Melanocyte of skin (primary cell): ENCODE measurements around the gene SYNM. TPM values are rescaled to one million over a fixed set of nuclear protein-coding genes. Genes with fewer than 3 reads are reported as not detected.

ENCODE experiments used
- total RNA-seq, 2 donors: library from RNA; depleted of rRNA; stranded (reverse); fragments of >200 nt; gene quantifications; 2 replicates each; pipeline ENCODE4 v1.2.3, GENCODE V29; 2012

Gene SYNM, protein sequence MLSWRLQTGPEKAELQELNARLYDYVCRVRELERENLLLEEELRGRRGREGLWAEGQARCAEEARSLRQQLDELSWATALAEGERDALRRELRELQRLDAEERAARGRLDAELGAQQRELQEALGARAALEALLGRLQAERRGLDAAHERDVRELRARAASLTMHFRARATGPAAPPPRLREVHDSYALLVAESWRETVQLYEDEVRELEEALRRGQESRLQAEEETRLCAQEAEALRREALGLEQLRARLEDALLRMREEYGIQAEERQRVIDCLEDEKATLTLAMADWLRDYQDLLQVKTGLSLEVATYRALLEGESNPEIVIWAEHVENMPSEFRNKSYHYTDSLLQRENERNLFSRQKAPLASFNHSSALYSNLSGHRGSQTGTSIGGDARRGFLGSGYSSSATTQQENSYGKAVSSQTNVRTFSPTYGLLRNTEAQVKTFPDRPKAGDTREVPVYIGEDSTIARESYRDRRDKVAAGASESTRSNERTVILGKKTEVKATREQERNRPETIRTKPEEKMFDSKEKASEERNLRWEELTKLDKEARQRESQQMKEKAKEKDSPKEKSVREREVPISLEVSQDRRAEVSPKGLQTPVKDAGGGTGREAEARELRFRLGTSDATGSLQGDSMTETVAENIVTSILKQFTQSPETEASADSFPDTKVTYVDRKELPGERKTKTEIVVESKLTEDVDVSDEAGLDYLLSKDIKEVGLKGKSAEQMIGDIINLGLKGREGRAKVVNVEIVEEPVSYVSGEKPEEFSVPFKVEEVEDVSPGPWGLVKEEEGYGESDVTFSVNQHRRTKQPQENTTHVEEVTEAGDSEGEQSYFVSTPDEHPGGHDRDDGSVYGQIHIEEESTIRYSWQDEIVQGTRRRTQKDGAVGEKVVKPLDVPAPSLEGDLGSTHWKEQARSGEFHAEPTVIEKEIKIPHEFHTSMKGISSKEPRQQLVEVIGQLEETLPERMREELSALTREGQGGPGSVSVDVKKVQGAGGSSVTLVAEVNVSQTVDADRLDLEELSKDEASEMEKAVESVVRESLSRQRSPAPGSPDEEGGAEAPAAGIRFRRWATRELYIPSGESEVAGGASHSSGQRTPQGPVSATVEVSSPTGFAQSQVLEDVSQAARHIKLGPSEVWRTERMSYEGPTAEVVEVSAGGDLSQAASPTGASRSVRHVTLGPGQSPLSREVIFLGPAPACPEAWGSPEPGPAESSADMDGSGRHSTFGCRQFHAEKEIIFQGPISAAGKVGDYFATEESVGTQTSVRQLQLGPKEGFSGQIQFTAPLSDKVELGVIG (N-terminal part only)
- 1 to 10 TPM; 3.0 to 3.4 TPM for total RNA-seq

DNA sequence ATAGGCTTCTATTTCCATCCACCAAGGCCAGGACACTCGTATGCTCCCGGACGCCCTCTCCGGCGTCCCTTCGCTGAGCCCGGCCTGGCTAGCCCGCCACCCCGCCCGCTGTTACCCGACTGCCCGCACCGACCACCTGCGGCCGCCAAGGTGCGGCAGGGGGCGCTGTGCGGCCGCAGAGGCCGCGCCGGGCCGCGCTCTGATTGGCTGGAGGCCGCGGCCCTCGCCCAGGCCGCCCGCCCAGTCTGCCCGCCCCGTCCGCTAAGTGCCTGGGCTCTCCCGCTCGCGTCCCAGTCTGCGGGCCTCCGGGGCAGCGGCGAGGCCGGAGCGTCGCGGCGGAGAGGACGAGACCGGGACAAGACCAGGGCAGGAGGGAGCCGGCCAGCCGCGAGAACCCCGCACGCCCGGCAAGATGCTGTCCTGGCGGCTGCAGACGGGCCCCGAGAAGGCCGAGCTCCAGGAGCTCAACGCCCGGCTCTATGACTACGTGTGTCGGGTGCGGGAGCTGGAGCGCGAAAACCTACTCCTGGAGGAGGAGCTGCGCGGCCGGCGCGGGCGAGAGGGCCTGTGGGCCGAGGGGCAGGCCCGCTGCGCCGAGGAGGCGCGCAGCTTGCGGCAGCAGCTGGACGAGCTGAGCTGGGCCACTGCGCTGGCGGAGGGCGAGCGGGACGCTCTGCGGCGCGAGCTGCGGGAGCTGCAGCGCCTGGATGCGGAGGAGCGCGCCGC is at the start of gene SYNM:
Gene SYNM (plus strand): TSS at position 293 of the 726 bp plus-strand sequence. CDS start 120 bp downstream, at position 413.

Other genes with a start within 250 kb of the SYNM start
- not detected for gene PGPEP1L, start 97.3 kb upstream of the SYNM start, total RNA-seq
- gene TTC23, start 144.5 kb downstream of the SYNM start, total RNA-seq: 10 to 100 TPM; 28.3 to 35.8 TPM
- 10 to 100 TPM; 21.6 to 23.1 TPM for gene LRRC28, start 146.4 kb downstream of the SYNM start, total RNA-seq